ENCODE data around the gene IL23R.

DNA sequence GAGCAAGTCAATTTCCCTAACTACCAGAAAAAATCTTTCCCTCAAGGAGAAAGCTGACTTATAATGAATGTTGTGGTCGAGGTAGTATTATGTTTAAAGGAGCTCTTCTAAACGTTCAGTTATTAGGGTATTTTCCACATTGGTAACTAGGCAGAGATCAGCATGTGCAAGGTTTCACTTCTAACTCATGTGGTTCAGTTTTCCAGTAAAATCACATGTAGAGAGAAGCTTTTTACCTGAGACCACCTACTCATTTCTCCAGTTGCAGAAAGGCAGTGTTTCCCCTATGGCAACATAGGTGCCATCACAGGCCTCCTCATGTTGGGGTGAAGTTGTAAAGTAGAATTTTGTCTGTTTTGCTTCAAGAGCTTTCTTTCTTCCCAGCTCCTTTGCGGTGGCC is 23.7 kb downstream of the IL23R start:
- TF ChIP-seq CTCF (IDR thresholded peaks at IDR 0.05; ENCODE audit: borderline replicate concordance, extremely low read depth, low read length, poor library complexity, severe bottlenecking) (no peak), EZH2 (IDR thresholded peaks at IDR 0.05; ENCODE audit: borderline replicate concordance, low read depth, low read length, severe bottlenecking) (no peak)
